Coronary artery (tissue), 2 donors: ENCODE measurements around the gene PTTG1.

Experiments used
- DNase-seq: peaks from one replicate; pipeline ENCODE4 v3.0.0-alpha.2; 2017; ENCODE audit warnings: low spot score
- H3K27ac ChIP-seq, 2 donors: fragments of 200-600 bp; sonication (generic); one replicate each; pipeline ENCODE4 v1.5.1; 2016 to 2019
- H3K4me3 ChIP-seq: fragments of 200-600 bp; sonication (generic); 2 replicates; pipeline ENCODE4 v1.5.1; 2016; ENCODE audit warnings: mild to moderate bottlenecking, moderate library complexity
- CTCF ChIP-seq: fragments of 200-600 bp; sonication (generic); IDR thresholded peaks from one replicate; pipeline ENCODE4 v1.5.1; 2019; ENCODE audit warnings: antibody characterized with exemption

PTTG1 gene

GRCh38 chr5:160445132-160445531, 23.5 kb downstream of the PTTG1 start:
- TF ChIP-seq CTCF = no peak
- H3K4me3 ChIP-seq = no peak overlapping the region
- no peak overlapping the region for H3K27ac ChIP-seq
- DNase-seq = no peak

- no peak overlapping the region for H3K4me3 ChIP-seq
- TF ChIP-seq CTCF = no peak
- no peak for DNase-seq
- no peak overlapping the region for H3K27ac ChIP-seq
Observed at GRCh38 chr5:160445751-160446150, 24.1 kb downstream of the PTTG1 start.

- no peak for TF ChIP-seq CTCF
- H3K4me3 ChIP-seq = no peak overlapping the region
- no peak overlapping the region for H3K27ac ChIP-seq
- DNase-seq = no peak
Observed at GRCh38 chr5:160448886-160449285, 27.2 kb downstream of the PTTG1 start.

- TF ChIP-seq CTCF = no peak
Observed at GRCh38 chr5:160449458-160449857, 27.8 kb downstream of the PTTG1 start.

GRCh38 chr5:160450164-160450932, 28.7 kb downstream of the PTTG1 start:
- Histone ChIP-seq H3K4me3 (no peak overlapping the region), H3K27ac (no peak overlapping the region)
- TF ChIP-seq CTCF = no peak
- DNase-seq = no peak

More at GRCh38 chr5:160449458-160449857, 27.8 kb downstream of the PTTG1 start:
- H3K4me3 ChIP-seq = no peak overlapping the region
- no peak for DNase-seq
- no peak overlapping the region for H3K27ac ChIP-seq

- Histone ChIP-seq H3K27ac (no peak overlapping the region), H3K4me3 (no peak overlapping the region)
- DNase-seq = no peak
- no peak for TF ChIP-seq CTCF
Observed at GRCh38 chr5:160451281-160451680, 29.6 kb downstream of the PTTG1 start.

- no peak overlapping the region for H3K27ac ChIP-seq
- no peak overlapping the region for H3K4me3 ChIP-seq
- TF ChIP-seq CTCF = no peak
- no peak for DNase-seq
Observed at GRCh38 chr5:160452036-160452435, 30.4 kb downstream of the PTTG1 start.
